Measurements from ENCODE around the gene ADIPOR2.

The ADIPOR2 gene

DNA sequence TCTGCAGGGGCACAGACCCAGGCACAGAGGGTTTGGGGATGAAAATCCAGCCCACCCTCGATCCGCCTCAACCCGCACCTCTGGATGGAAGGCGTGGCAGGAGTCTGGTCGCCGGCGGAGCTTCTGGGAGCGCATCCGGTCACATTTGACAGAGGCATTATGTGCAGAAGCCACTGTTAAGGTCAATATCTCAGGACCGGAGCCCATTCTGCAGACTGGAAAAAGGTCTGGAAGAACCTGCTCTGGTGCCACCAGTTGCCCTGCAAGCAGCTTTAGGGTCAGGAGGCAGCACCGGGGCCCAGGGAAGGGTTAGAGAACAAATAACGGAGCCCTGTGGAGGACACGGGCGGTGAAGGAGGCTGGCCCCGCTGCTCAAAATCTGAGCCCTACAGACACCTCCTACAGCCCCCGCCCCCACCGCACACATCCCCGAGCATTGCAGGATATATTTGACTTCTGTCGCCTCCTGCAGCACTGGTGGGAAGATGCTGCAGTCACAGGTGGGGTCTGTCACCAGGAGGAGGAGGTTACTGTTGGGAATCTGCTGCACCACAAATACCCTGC is 104.4 kb downstream of the ADIPOR2 start:
- TF ChIP-seq, protein P1, sequence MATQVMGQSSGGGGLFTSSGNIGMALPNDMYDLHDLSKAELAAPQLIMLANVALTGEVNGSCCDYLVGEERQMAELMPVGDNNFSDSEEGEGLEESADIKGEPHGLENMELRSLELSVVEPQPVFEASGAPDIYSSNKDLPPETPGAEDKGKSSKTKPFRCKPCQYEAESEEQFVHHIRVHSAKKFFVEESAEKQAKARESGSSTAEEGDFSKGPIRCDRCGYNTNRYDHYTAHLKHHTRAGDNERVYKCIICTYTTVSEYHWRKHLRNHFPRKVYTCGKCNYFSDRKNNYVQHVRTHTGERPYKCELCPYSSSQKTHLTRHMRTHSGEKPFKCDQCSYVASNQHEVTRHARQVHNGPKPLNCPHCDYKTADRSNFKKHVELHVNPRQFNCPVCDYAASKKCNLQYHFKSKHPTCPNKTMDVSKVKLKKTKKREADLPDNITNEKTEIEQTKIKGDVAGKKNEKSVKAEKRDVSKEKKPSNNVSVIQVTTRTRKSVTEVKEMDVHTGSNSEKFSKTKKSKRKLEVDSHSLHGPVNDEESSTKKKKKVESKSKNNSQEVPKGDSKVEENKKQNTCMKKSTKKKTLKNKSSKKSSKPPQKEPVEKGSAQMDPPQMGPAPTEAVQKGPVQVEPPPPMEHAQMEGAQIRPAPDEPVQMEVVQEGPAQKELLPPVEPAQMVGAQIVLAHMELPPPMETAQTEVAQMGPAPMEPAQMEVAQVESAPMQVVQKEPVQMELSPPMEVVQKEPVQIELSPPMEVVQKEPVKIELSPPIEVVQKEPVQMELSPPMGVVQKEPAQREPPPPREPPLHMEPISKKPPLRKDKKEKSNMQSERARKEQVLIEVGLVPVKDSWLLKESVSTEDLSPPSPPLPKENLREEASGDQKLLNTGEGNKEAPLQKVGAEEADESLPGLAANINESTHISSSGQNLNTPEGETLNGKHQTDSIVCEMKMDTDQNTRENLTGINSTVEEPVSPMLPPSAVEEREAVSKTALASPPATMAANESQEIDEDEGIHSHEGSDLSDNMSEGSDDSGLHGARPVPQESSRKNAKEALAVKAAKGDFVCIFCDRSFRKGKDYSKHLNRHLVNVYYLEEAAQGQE (IDR thresholded peaks at IDR 0.05; ENCODE audit: insufficient read depth in 1 of 2, low read depth in 2 of 2, low read length in 2 of 2) = no peak
- TF ChIP-seq TAF1 (IDR thresholded peaks at IDR 0.05; ENCODE audit: borderline replicate concordance, insufficient read depth, low read length) = no peak
- no peak for TF ChIP-seq POLR2AphosphoS5 (IDR thresholded peaks at IDR 0.05; ENCODE audit: low read depth, low read length)
- no peak for TF ChIP-seq FOXP2 (optimal IDR thresholded peaks at IDR 0.05; ENCODE audit: borderline replicate concordance, extremely low read depth, extremely low read length, insufficient read depth)
- TF ChIP-seq SIN3A (IDR thresholded peaks at IDR 0.05; ENCODE audit: borderline replicate concordance, insufficient read depth, low read length) = no peak

DNA sequence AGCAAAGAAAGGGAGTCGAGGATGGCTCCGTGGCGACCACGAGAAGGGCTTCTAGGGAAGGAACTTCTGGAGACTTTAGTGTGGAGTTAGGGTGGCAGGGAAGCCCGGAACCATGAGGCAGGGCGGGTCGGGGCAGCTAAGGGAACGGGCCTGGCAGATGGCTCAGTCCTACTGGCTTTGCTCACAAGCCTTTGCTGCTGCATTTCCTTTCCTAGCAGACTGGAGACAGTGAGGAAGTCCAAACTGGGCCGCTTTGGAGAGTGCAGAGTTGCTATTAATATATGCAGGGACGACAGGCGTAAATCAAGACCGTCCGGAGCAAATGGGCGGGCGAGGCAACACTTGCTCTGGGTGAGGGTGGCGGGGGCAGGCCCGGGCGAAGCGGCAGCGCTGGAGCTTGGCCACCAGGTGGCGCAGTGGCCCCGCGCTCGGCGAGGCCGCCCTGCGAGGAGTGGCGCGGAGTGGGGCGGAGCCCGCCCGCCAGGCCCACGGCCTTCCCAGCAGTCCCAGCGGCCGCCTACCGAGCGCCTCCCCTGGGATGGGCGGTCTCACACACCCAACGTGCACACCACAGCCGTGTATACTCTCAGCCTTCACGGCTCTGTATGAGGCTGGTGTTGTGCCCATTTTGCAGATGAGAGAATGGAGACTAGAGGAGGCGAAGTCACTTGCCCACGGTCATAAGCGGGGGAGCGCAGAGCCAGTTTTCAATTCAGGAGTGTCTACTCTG is 105.1 kb downstream of the ADIPOR2 start:
- no peak for TF ChIP-seq FOXP2 (optimal IDR thresholded peaks at IDR 0.05; ENCODE audit: borderline replicate concordance, extremely low read depth, extremely low read length, insufficient read depth)
- TF ChIP-seq, protein P1 (IDR thresholded peaks at IDR 0.05; ENCODE audit: insufficient read depth in 1 of 2, low read depth in 2 of 2, low read length in 2 of 2) = peak in 1 of 2 experiments; percentile 20; a peak in 1 of 4 replicates

DNA sequence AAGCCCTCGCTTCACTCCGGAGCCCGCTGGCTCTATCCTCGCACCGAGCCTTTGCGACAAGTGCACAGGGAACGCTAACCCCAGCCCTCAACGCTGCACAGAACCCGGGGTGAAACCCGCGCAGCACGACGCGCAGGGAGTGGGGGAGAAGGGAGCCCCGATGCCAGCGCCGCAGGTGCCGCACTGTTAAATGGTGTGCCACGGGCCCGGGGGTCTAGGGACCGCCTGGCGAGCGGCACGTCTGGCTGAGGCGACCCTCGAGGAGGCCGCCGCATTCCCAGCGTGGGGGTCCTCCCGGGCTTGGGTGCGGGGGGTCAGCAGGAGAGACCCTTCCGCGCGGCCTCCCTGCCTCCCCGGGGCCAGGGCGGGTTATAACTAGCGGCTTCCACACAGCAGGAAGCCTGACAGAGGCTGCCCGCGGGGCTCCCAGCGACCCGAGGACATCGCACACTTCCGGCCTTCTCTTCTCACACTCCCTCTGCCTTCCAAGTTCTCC is 105.7 kb downstream of the ADIPOR2 start:
- TF ChIP-seq TAF1 (IDR thresholded peaks at IDR 0.05; ENCODE audit: borderline replicate concordance, insufficient read depth, low read length) = no peak
- TF ChIP-seq SIN3A (IDR thresholded peaks at IDR 0.05; ENCODE audit: borderline replicate concordance, insufficient read depth, low read length) = no peak
- TF ChIP-seq, protein P1 (IDR thresholded peaks at IDR 0.05; ENCODE audit: insufficient read depth in 1 of 2, low read depth in 2 of 2, low read length in 2 of 2) = no peak
- no peak for TF ChIP-seq FOXP2 (optimal IDR thresholded peaks at IDR 0.05; ENCODE audit: borderline replicate concordance, extremely low read depth, extremely low read length, insufficient read depth)

DNA sequence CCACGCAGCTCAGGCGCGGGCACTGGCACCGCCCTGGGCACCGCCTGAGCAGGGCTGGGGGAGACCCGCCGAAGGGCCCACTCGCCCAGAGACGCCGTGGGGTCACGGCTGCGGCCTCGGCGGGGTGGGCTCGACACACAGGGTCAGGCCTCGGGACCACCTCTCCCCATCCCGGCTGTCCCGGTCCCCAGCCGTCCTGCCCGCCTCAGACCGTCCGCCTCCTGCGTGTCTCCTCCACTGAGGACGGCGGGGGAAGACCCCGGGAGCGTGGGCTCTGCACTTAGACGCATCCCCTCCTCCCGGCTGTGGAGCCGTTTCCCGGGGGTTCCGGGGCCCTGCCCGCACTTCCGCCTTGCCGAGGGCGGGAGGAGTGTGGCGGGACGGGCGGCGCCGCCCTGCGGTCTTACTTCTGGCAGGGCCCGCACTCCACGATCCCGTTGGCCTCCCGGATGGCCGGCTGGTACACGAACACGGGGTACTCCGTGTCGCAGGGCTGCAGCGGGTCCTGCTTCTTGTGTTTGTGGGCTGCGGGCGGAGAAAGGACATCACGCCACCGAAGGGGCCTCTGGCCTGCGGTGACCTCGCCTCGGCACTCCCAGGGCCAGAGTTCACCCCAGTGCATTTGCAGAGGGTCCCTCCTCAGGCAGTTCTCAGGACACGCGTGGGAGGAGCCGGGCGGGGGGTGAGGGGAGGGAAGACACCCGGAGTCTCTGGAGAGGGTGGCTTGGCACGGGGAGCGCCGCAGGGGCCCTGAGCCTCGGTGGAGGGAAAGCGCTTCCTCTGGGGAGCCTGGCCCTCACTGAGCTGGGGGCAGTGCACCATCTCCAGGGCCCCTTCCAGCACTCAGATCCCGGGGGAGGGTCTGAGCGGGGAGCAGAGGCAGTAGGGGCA is 106.4 kb downstream of the ADIPOR2 start:
- TF ChIP-seq, protein P1 (IDR thresholded peaks at IDR 0.05; ENCODE audit: insufficient read depth in 1 of 2, low read depth in 2 of 2, low read length in 2 of 2) = no peak
- TF ChIP-seq TAF1 (IDR thresholded peaks at IDR 0.05; ENCODE audit: borderline replicate concordance, insufficient read depth, low read length) = no peak
- TF ChIP-seq FOXP2 (optimal IDR thresholded peaks at IDR 0.05; ENCODE audit: borderline replicate concordance, extremely low read depth, extremely low read length, insufficient read depth) = no peak
- no peak for TF ChIP-seq POLR2AphosphoS5 (IDR thresholded peaks at IDR 0.05; ENCODE audit: low read depth, low read length)
- TF ChIP-seq SIN3A (IDR thresholded peaks at IDR 0.05; ENCODE audit: borderline replicate concordance, insufficient read depth, low read length) = no peak

Measured in PFSK-1 (cell line).